Measurements from ENCODE around the gene RALGDS. TPM values are rescaled to one million over a fixed set of nuclear protein-coding genes. Genes with fewer than 3 reads are reported as not detected.

Gene RALGDS
- total and polyA plus RNA-seq, 9 donors: 26.2 to 139 (median 48.8) TPM

- Histone ChIP-seq H3K9me3 (no peaks in the 10 kb centered on the region), H3K4me1 (ENCODE audit: insufficient read depth) (peaks cover 37% of the 10 kb centered on the region), H3K36me3 (no peaks in the 10 kb centered on the region), H3K27ac (no peak overlapping the region), H3K27me3 (no peaks in the 10 kb centered on the region), H3K4me3 (no peak overlapping the region)
- no peak for DNase-seq
- TF ChIP-seq EP300 (IDR thresholded peaks at IDR 0.05) (no peak), POLR2A (IDR thresholded peaks at IDR 0.05) (no peak), CTCF (IDR thresholded peaks at IDR 0.05) (no peak)
- intact Hi-C loops (cut with DNase I): no loop called here
- WGBS, 3 donors: 93 to 97% (median 95%) methylated on average over 9 to 10 of the region's 10 CpGs
Observed at GRCh38 chr9:133130685-133131244, 9.7 kb upstream of the RALGDS start.

- no peak for DNase-seq
- Histone ChIP-seq H3K27ac (no peak overlapping the region), H3K9me3 (no peaks in the 10 kb centered on the region), H3K36me3 (no peaks in the 10 kb centered on the region), H3K27me3 (no peaks in the 10 kb centered on the region), H3K4me1 (ENCODE audit: insufficient read depth) (peaks cover 28% of the 10 kb centered on the region), H3K4me3 (no peak overlapping the region)
- 83 to 90% (median 89%) methylated on average over 21 to 29 of the region's 29 CpGs for WGBS, 3 donors
- no peak for TF ChIP-seq CTCF (IDR thresholded peaks at IDR 0.05)
- TF ChIP-seq EP300 (IDR thresholded peaks at IDR 0.05): no peak
- TF ChIP-seq POLR2A (IDR thresholded peaks at IDR 0.05): no peak
- intact Hi-C loops (cut with DNase I): no loop called here
Observed at GRCh38 chr9:133129001-133129795, 8.2 kb upstream of the RALGDS start.

GRCh38 chr9:133128152-133128551, 7.1 kb upstream of the RALGDS start:
- H3K4me1 ChIP-seq (ENCODE audit: insufficient read depth): peaks cover 18% of the 10 kb centered on the region
- no peaks in the 10 kb centered on the region for H3K9me3 ChIP-seq
- TF ChIP-seq POLR2A (IDR thresholded peaks at IDR 0.05) (no peak), CTCF (IDR thresholded peaks at IDR 0.05) (no peak), EP300 (IDR thresholded peaks at IDR 0.05) (no peak)
- 90 to 94% (median 93%) methylated on average over 12 to 13 of the region's 13 CpGs for WGBS, 3 donors
- H3K4me3 ChIP-seq: no peak overlapping the region
- no peaks in the 10 kb centered on the region for H3K36me3 ChIP-seq
- intact Hi-C loops (cut with DNase I): no loop called here
- H3K27ac ChIP-seq: no peak overlapping the region
- no peaks in the 10 kb centered on the region for H3K27me3 ChIP-seq
- DNase-seq: no peak

GRCh38 chr9:133127340-133127981, 6.4 kb upstream of the RALGDS start:
- peak overlapping the region in 1 of 2 donors; percentile 74 for H3K27ac ChIP-seq
- 93 to 96% (median 95%) methylated on average over 21 to 23 of the region's 23 CpGs for WGBS, 3 donors
- peak in 2 of 5 donors; percentile 54 to 60 for DNase-seq
- H3K36me3 ChIP-seq: no peaks in the 10 kb centered on the region
- TF ChIP-seq CTCF (IDR thresholded peaks at IDR 0.05) (no peak), POLR2A (IDR thresholded peaks at IDR 0.05) (no peak), EP300 (IDR thresholded peaks at IDR 0.05) (no peak)
- H3K4me3 ChIP-seq: no peak overlapping the region
- no peaks in the 10 kb centered on the region for H3K9me3 ChIP-seq
- no peaks in the 10 kb centered on the region for H3K27me3 ChIP-seq
- H3K4me1 ChIP-seq (ENCODE audit: insufficient read depth): peaks cover 17% of the 10 kb centered on the region
- intact Hi-C loops (cut with DNase I): no loop called here
